ENCODE results near the gene RAG2.

- TF ChIP-seq, protein P1, sequence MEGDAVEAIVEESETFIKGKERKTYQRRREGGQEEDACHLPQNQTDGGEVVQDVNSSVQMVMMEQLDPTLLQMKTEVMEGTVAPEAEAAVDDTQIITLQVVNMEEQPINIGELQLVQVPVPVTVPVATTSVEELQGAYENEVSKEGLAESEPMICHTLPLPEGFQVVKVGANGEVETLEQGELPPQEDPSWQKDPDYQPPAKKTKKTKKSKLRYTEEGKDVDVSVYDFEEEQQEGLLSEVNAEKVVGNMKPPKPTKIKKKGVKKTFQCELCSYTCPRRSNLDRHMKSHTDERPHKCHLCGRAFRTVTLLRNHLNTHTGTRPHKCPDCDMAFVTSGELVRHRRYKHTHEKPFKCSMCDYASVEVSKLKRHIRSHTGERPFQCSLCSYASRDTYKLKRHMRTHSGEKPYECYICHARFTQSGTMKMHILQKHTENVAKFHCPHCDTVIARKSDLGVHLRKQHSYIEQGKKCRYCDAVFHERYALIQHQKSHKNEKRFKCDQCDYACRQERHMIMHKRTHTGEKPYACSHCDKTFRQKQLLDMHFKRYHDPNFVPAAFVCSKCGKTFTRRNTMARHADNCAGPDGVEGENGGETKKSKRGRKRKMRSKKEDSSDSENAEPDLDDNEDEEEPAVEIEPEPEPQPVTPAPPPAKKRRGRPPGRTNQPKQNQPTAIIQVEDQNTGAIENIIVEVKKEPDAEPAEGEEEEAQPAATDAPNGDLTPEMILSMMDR (IDR thresholded peaks at IDR 0.05), result no peak
- TF ChIP-seq POLR2A (IDR thresholded peaks at IDR 0.05) (no peak), EP300 (IDR thresholded peaks at IDR 0.05) (no peak)
Measured at GRCh38 chr11:36581536-36581935, 16.5 kb downstream of the RAG2 start.
